ENCODE measurements around the gene KCNMA1.

Gene KCNMA1

GRCh38 chr10:77599651-77600050 lies 38.0 kb downstream of the KCNMA1 start:
- no peak for DNase-seq

GRCh38 chr10:77598606-77599005 lies 39.0 kb downstream of the KCNMA1 start:
- Histone ChIP-seq H3K4me3 (ENCODE audit: insufficient read depth, low read depth, low read length, poor library complexity, severe bottlenecking) (no peak overlapping the region), H3K36me3 (ENCODE audit: control insufficient read depth, insufficient read depth, low read length) (no peaks in the 10 kb centered on the region), H3K27me3 (replicated peaks; ENCODE audit: control insufficient read depth, insufficient read depth, low read length, poor library complexity, severe bottlenecking) (no peaks in the 10 kb centered on the region), H3K9me3 (ENCODE audit: control insufficient read depth, low read length) (no peaks in the 10 kb centered on the region), H3K4me1 (ENCODE audit: control insufficient read depth, insufficient read depth, low read length, poor library complexity, severe bottlenecking) (no peaks in the 10 kb centered on the region), H3K27ac (ENCODE audit: insufficient read depth, low read length, poor library complexity, severe bottlenecking) (no peak overlapping the region)
- no peak for DNase-seq

More at GRCh38 chr10:77599651-77600050, 38.0 kb downstream of the KCNMA1 start:
- Histone ChIP-seq H3K4me3 (ENCODE audit: insufficient read depth, low read depth, low read length, poor library complexity, severe bottlenecking) (no peak overlapping the region), H3K27me3 (replicated peaks; ENCODE audit: control insufficient read depth, insufficient read depth, low read length, poor library complexity, severe bottlenecking) (no peaks in the 10 kb centered on the region), H3K36me3 (ENCODE audit: control insufficient read depth, insufficient read depth, low read length) (no peaks in the 10 kb centered on the region), H3K4me1 (ENCODE audit: control insufficient read depth, insufficient read depth, low read length, poor library complexity, severe bottlenecking) (no peaks in the 10 kb centered on the region), H3K27ac (ENCODE audit: insufficient read depth, low read length, poor library complexity, severe bottlenecking) (no peak overlapping the region), H3K9me3 (ENCODE audit: control insufficient read depth, low read length) (no peaks in the 10 kb centered on the region)

- H3K4me1 ChIP-seq (ENCODE audit: control insufficient read depth, insufficient read depth, low read length, poor library complexity, severe bottlenecking): no peaks in the 10 kb centered on the region
- H3K4me3 ChIP-seq (ENCODE audit: insufficient read depth, low read depth, low read length, poor library complexity, severe bottlenecking): no peak overlapping the region
- H3K9me3 ChIP-seq (ENCODE audit: control insufficient read depth, low read length): no peaks in the 10 kb centered on the region
- H3K36me3 ChIP-seq (ENCODE audit: control insufficient read depth, insufficient read depth, low read length): no peaks in the 10 kb centered on the region
- DNase-seq: no peak
- H3K27me3 ChIP-seq (replicated peaks; ENCODE audit: control insufficient read depth, insufficient read depth, low read length, poor library complexity, severe bottlenecking): no peaks in the 10 kb centered on the region
- no peak overlapping the region for H3K27ac ChIP-seq (ENCODE audit: insufficient read depth, low read length, poor library complexity, severe bottlenecking)
Observed at GRCh38 chr10:77597560-77597959, 40.0 kb downstream of the KCNMA1 start.

GRCh38 chr10:77594471-77594783 lies 43.2 kb downstream of the KCNMA1 start:
- Histone ChIP-seq H3K27ac (ENCODE audit: insufficient read depth, low read length, poor library complexity, severe bottlenecking) (no peak overlapping the region), H3K4me1 (ENCODE audit: control insufficient read depth, insufficient read depth, low read length, poor library complexity, severe bottlenecking) (no peaks in the 10 kb centered on the region)

GRCh38 chr10:77593771-77594470 lies 43.7 kb downstream of the KCNMA1 start:
- Histone ChIP-seq H3K36me3 (ENCODE audit: control insufficient read depth, insufficient read depth, low read length) (no peaks in the 10 kb centered on the region), H3K9me3 (ENCODE audit: control insufficient read depth, low read length) (no peaks in the 10 kb centered on the region), H3K27ac (ENCODE audit: insufficient read depth, low read length, poor library complexity, severe bottlenecking) (no peak overlapping the region), H3K4me1 (ENCODE audit: control insufficient read depth, insufficient read depth, low read length, poor library complexity, severe bottlenecking) (no peaks in the 10 kb centered on the region), H3K4me3 (ENCODE audit: insufficient read depth, low read depth, low read length, poor library complexity, severe bottlenecking) (no peak overlapping the region), H3K27me3 (replicated peaks; ENCODE audit: control insufficient read depth, insufficient read depth, low read length, poor library complexity, severe bottlenecking) (no peaks in the 10 kb centered on the region)
- DNase-seq: no peak

More at GRCh38 chr10:77594471-77594783, 43.2 kb downstream of the KCNMA1 start:
- H3K36me3 ChIP-seq (ENCODE audit: control insufficient read depth, insufficient read depth, low read length): no peaks in the 10 kb centered on the region
- H3K27me3 ChIP-seq (replicated peaks; ENCODE audit: control insufficient read depth, insufficient read depth, low read length, poor library complexity, severe bottlenecking): no peaks in the 10 kb centered on the region
- H3K4me3 ChIP-seq (ENCODE audit: insufficient read depth, low read depth, low read length, poor library complexity, severe bottlenecking): no peak overlapping the region
- H3K9me3 ChIP-seq (ENCODE audit: control insufficient read depth, low read length): no peaks in the 10 kb centered on the region
- DNase-seq: no peak

GRCh38 chr10:77592946-77593636 lies 44.5 kb downstream of the KCNMA1 start:
- no peaks in the 10 kb centered on the region for H3K27me3 ChIP-seq (replicated peaks; ENCODE audit: control insufficient read depth, insufficient read depth, low read length, poor library complexity, severe bottlenecking)
- no peak overlapping the region for H3K4me3 ChIP-seq (ENCODE audit: insufficient read depth, low read depth, low read length, poor library complexity, severe bottlenecking)
- no peak for DNase-seq
- no peaks in the 10 kb centered on the region for H3K4me1 ChIP-seq (ENCODE audit: control insufficient read depth, insufficient read depth, low read length, poor library complexity, severe bottlenecking)
- H3K9me3 ChIP-seq (ENCODE audit: control insufficient read depth, low read length): no peaks in the 10 kb centered on the region
- H3K27ac ChIP-seq (ENCODE audit: insufficient read depth, low read length, poor library complexity, severe bottlenecking): no peak overlapping the region
- H3K36me3 ChIP-seq (ENCODE audit: control insufficient read depth, insufficient read depth, low read length): no peaks in the 10 kb centered on the region

GRCh38 chr10:77592510-77592909 lies 45.1 kb downstream of the KCNMA1 start:
- no peak overlapping the region for H3K27ac ChIP-seq (ENCODE audit: insufficient read depth, low read length, poor library complexity, severe bottlenecking)
- no peaks in the 10 kb centered on the region for H3K36me3 ChIP-seq (ENCODE audit: control insufficient read depth, insufficient read depth, low read length)
- no peak overlapping the region for H3K4me3 ChIP-seq (ENCODE audit: insufficient read depth, low read depth, low read length, poor library complexity, severe bottlenecking)
- DNase-seq: no peak
- no peaks in the 10 kb centered on the region for H3K27me3 ChIP-seq (replicated peaks; ENCODE audit: control insufficient read depth, insufficient read depth, low read length, poor library complexity, severe bottlenecking)
- no peaks in the 10 kb centered on the region for H3K9me3 ChIP-seq (ENCODE audit: control insufficient read depth, low read length)
- H3K4me1 ChIP-seq (ENCODE audit: control insufficient read depth, insufficient read depth, low read length, poor library complexity, severe bottlenecking): no peaks in the 10 kb centered on the region

GRCh38 chr10:77591238-77591880 lies 46.2 kb downstream of the KCNMA1 start:
- H3K36me3 ChIP-seq (ENCODE audit: control insufficient read depth, insufficient read depth, low read length): no peaks in the 10 kb centered on the region
- no peak overlapping the region for H3K27ac ChIP-seq (ENCODE audit: insufficient read depth, low read length, poor library complexity, severe bottlenecking)
- H3K4me3 ChIP-seq (ENCODE audit: insufficient read depth, low read depth, low read length, poor library complexity, severe bottlenecking): no peak overlapping the region
- DNase-seq: no peak
- H3K9me3 ChIP-seq (ENCODE audit: control insufficient read depth, low read length): no peaks in the 10 kb centered on the region
- H3K27me3 ChIP-seq (replicated peaks; ENCODE audit: control insufficient read depth, insufficient read depth, low read length, poor library complexity, severe bottlenecking): no peaks in the 10 kb centered on the region
- H3K4me1 ChIP-seq (ENCODE audit: control insufficient read depth, insufficient read depth, low read length, poor library complexity, severe bottlenecking): no peaks in the 10 kb centered on the region

GRCh38 chr10:77590344-77591237 lies 47.0 kb downstream of the KCNMA1 start:
- no peak for DNase-seq
- H3K4me3 ChIP-seq (ENCODE audit: insufficient read depth, low read depth, low read length, poor library complexity, severe bottlenecking): no peak overlapping the region
- no peaks in the 10 kb centered on the region for H3K9me3 ChIP-seq (ENCODE audit: control insufficient read depth, low read length)
- no peaks in the 10 kb centered on the region for H3K36me3 ChIP-seq (ENCODE audit: control insufficient read depth, insufficient read depth, low read length)
- no peaks in the 10 kb centered on the region for H3K27me3 ChIP-seq (replicated peaks; ENCODE audit: control insufficient read depth, insufficient read depth, low read length, poor library complexity, severe bottlenecking)
- no peak overlapping the region for H3K27ac ChIP-seq (ENCODE audit: insufficient read depth, low read length, poor library complexity, severe bottlenecking)
- no peaks in the 10 kb centered on the region for H3K4me1 ChIP-seq (ENCODE audit: control insufficient read depth, insufficient read depth, low read length, poor library complexity, severe bottlenecking)

Measured in effector memory CD4-positive, alpha-beta T cell (primary cell).